Tongue (tissue), 2 donors: ENCODE measurements around the gene DUSP9. TPM values are rescaled to one million over a fixed set of nuclear protein-coding genes. Genes with fewer than 3 reads are reported as not detected.

Experiments used
- DNase-seq: peaks from one replicate; pipeline ENCODE4 v3.0.0-alpha.2; 2015
- total RNA-seq: library from RNA; depleted of rRNA; stranded (reverse); fragments of >200 nt; gene quantifications from one replicate; pipeline ENCODE4 v1.2.3, GENCODE V29; 2014

Gene DUSP9
- total RNA-seq, 1 donor from 2014 or later = not detected

GRCh38 chrX:153647461-153648357 lies 706 bp downstream of the DUSP9 start:
- DNase-seq = no peak

- no peak for DNase-seq
These were observed 1.6 kb downstream of the DUSP9 start for GRCh38 chrX:153648358-153649177.

- no peak for DNase-seq
These were observed 2.3 kb downstream of the DUSP9 start for GRCh38 chrX:153649178-153649914.

- no peak for DNase-seq
These were observed 3.1 kb downstream of the DUSP9 start for GRCh38 chrX:153649915-153650782.

GRCh38 chrX:153650959-153651358 lies 4.0 kb downstream of the DUSP9 start:
- no peak for DNase-seq

- no peak for DNase-seq
These were observed 4.6 kb downstream of the DUSP9 start for GRCh38 chrX:153651540-153652079.

- DNase-seq = no peak
These were observed 6.6 kb downstream of the DUSP9 start for GRCh38 chrX:153653556-153653955.

- no peak for DNase-seq
These were observed 10.2 kb downstream of the DUSP9 start for GRCh38 chrX:153657161-153657560.

- no peak for DNase-seq
These were observed 12.3 kb downstream of the DUSP9 start for GRCh38 chrX:153659268-153659667.

- peak; percentile 37 for DNase-seq
These were observed 15.3 kb downstream of the DUSP9 start for GRCh38 chrX:153662266-153662665.

GRCh38 chrX:153665726-153666306 lies 18.8 kb downstream of the DUSP9 start:
- DNase-seq = no peak

- no peak for DNase-seq
These were observed 20.4 kb downstream of the DUSP9 start for GRCh38 chrX:153667281-153667955.

GRCh38 chrX:153667956-153668396 lies 21.0 kb downstream of the DUSP9 start:
- peak; percentile 94 for DNase-seq

- no peak for DNase-seq
These were observed 21.6 kb downstream of the DUSP9 start for GRCh38 chrX:153668423-153669173.

- no peak for DNase-seq
These were observed 22.3 kb downstream of the DUSP9 start for GRCh38 chrX:153669174-153669890.

GRCh38 chrX:153669901-153670731 lies 23.1 kb downstream of the DUSP9 start:
- DNase-seq = no peak

GRCh38 chrX:153670748-153671588 lies 24.0 kb downstream of the DUSP9 start:
- no peak for DNase-seq
